CD4-positive, alpha-beta T cell treated with Interleukin-21 for 1 hour (primary cell): ENCODE data around the gene SERPINB11.
"Not testable (repeated sequence)": the region's sequence is repeated elsewhere in the genome, so short reads cannot be mapped to it uniquely, and the experiment has no call there.

Source experiments
- DNase-seq: peaks from one replicate; pipeline ENCODE4 v3.0.0-alpha.2; 2020

SERPINB11 gene, protein sequence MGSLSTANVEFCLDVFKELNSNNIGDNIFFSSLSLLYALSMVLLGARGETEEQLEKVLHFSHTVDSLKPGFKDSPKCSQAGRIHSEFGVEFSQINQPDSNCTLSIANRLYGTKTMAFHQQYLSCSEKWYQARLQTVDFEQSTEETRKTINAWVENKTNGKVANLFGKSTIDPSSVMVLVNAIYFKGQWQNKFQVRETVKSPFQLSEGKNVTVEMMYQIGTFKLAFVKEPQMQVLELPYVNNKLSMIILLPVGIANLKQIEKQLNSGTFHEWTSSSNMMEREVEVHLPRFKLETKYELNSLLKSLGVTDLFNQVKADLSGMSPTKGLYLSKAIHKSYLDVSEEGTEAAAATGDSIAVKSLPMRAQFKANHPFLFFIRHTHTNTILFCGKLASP

DNA sequence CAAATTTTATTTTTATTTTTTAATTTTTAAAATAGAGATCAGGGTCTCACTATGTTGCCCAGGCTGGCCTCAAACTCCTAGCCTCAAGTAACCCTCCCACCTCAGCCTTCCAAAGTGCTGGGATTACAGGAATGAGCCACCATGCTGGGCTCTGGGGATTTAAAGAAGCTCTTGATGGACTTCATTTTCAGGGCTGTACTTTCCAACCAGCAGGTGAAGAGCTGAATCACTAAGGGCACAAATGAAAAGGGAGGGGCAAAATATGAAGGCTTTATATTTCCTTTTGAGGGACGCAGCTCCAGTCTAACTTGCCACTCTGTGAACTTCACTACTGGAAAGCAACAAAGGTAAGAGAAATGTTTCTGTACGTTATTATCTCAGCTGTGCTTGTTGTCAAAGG, at the start of gene SERPINB11:
TSS of gene SERPINB11 (plus strand) at position 301 of the 400 bp plus-strand sequence. CDS start 7,234 bp downstream, outside the sequence.
- DNase-seq, result no peak

DNA sequence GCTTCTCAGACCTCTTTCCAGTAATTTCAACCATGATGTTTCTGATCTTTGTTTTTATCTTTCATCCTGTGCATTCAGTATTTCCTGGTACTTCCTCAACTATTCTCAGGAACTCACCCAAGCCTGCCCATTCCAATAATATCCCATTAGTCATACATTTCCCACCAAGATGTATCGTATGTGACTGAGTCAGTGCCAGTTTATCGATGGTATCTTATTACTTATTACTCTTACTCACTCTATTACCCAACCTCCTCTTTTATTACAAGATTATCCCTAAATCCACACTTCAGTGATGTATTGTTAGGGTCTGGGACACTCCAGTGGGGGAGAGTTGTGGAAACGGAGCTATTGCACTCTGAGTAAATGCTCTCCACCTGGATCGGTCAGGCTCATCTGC, 43.8 kb upstream of the SERPINB11 start:
- DNase-seq, result not testable (repeated sequence)

DNA sequence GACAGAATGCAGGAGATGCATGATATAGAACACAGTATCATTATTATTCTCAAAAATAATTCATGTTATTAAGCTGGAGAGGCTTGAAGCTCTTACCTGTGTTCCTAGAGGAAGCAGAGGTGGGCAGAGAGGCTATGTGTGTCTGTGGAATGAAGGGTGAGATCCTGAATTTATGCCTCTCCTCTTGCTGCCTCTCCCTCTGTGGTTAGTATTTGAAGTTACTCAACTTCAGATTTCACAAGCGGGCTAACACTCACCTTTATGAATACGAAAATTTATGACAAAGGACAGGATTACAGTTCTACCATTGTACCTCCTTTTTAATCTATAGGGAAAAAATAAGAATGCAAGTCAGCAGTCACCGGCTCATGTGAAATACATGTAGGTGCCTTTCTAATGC, 41.0 kb upstream of the SERPINB11 start, which contains the start of gene SERPINB3:
TSS of gene SERPINB3 (minus strand) at position 144 of the 400 bp plus-strand sequence. CDS start 677 bp downstream, outside the sequence.
- not testable (repeated sequence) for DNase-seq

DNA sequence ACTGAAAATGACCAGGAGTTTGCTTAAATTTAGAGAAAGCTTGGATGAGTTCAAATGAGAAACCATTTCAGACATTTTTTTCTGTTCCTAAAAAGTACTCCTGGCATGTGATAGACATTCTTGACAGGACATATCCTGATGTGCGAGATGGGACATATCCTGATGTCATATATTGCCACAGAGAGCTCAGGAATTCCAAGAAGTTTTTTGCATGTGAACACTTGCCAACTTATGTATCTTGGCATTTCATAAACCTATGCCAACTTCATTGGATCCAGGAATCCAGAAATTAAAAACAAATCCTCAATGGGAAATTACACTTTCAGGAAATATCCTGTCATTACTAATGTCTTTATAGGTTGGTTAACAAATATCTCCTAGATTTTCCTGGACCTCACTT, 38.2 kb upstream of the SERPINB11 start:
- no peak for DNase-seq

- no peak for DNase-seq
Observed at GRCh38 chr18:63676526-63677323, 26.0 kb upstream of the SERPINB11 start.

DNA sequence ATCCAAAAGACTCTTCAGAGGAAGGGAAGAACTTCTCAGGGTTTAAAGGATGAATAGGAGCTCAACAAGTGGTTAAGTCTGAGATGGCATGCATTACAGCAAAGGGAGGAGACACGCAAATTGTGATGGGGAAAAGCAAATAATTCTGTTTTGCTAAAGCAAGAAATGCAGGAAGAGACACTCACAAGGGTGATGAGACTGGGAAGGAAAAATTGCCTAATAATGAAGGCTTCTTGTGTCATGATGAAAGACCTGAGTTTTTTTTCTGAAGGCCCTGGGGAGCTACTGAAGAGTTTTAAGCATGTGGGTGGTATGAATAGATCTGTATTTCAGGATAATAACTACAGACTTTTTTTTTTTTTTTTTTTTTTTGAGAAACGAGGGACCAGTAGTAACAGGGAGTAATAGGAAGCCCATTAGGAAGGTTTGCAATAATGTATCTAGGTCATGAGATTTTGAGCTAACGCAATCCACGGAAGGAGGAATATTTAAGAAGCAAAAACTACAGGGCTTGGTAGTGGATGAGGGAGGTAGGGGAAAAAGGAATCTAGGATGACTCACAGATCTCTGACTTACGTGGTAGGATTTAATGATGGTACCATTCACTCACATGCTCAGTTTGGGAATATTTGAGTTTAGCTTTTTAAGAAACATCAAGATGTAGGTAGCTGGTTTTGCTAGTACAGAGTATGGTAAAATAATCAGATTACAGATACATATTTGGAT, 25.1 kb upstream of the SERPINB11 start:
- no peak for DNase-seq

DNA sequence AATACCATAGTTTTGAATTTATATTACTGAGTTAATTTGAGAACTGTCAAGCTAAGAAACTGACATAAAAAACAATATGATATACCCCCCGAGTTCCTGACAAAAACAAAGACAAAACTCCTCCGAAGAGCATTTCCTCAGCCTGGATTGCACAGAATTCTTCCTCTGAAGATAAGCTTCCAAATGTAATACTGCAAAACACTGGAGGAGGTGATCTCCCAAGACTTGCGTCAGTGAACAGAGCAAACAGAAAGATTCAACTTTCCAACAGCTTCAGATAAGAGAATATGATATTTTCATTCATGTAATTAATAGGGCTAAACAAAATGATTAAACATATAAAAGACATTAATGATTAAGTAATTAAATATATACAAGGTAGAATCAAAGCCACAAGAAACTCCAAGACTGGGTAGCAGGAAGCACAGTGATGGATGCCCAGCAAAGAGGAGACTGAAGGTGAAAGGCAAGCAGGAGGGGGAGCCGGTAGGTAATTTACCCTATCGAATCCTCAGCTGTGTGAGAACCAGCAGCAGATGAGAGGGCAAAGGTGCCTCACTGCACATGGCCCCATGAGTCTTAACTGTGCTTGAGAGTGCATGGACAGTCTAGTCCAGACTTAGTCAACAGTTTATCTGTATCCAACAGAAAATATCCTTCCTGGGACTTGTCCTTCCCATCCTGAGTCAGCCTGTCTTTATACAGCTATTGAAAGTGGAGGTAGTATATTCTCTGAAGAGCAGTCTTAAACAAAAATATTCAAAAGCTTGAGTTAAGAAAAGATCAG, 22.7 kb upstream of the SERPINB11 start:
- no peak for DNase-seq

- no peak for DNase-seq
Observed at GRCh38 chr18:63681449-63682340, 21.1 kb upstream of the SERPINB11 start.

DNA sequence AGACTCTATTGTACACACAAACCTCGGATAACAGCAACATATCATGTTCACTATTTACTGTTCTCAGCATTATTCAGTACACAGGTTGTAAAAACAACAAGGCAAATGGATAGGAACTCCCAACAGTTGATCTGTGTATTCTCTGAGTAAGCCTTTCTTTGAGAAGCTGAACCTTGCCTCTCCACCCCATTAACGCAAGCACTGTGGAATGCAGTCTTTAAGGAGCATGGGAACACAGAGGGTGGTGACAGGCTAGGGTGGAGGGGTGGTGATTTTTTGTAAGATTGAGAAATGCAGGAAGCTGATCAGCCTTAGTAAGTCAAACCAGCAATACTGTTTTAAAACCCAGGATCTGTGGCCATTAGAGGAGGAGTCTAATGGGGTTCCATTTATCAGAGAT, 19.6 kb upstream of the SERPINB11 start:
- no peak for DNase-seq

DNA sequence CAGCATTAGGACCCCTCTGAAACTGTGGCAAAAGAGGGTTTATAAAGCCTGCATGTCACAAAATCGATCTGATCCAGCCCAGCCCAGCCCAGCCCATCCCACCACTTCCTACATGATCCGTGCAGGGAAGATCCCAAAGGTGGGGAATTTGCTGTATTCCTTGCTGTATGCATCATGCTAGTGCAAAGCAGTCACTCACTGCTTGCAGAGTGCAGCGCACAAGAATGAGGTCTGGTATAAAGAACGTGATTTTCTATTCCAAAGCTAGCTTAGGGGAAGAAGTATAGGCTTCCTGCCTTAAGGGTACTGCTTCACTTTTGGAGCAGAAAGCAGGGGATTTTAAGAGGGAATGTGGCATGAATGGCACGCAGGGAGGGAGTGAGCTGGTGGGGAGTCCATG, 18.9 kb upstream of the SERPINB11 start:
- DNase-seq, result no peak

GRCh38 chr18:63684718-63685117, 18.0 kb upstream of the SERPINB11 start:
- DNase-seq, result no peak

DNA sequence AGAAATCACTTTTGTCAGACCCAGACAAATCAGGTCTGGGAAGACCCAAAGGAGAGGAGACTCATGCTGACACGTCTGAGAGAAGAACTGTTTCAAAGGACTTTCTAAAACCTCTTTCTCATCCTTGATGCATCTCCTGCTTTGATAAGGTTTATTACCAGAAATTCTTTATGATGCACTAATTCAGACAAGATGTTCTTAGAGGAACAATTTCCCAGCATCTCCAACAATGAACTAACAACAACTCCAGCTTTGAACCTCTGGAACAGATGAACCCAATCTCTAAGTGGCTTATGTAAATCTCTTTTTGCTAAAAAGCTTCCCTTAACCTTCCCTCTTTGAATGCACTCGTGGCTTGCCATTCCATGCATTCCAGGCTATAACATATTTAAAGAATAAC, 15.9 kb upstream of the SERPINB11 start:
- DNase-seq, result no peak

GRCh38 chr18:63689064-63689463, 13.7 kb upstream of the SERPINB11 start:
- DNase-seq, result no peak

GRCh38 chr18:63697097-63697660, 5.6 kb upstream of the SERPINB11 start:
- DNase-seq, result no peak

DNA sequence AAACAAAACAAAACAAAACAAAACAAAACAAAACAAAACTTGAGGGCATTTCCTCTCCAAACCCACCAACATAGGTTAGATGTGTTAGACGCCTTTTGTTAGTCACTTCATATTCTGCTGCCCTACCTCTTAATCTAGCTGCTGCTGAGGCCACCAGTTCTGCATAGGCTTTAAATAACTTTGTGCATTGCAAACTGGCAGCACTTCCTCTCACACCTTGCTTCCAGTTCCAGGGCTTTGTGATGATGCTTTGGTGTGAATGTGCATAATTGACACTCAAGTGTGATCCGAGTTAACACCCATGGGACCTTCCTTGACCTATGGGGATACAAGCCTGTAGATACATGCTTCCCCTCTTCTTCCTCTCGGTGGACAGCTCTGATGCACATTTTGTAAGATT, 2.3 kb upstream of the SERPINB11 start:
- no peak for DNase-seq

- DNase-seq, result no peak
Observed at GRCh38 chr18:63701952-63702351, 808 bp upstream of the SERPINB11 start.

GRCh38 chr18:63705401-63705800, 2.6 kb downstream of the SERPINB11 start:
- DNase-seq, result no peak

DNA sequence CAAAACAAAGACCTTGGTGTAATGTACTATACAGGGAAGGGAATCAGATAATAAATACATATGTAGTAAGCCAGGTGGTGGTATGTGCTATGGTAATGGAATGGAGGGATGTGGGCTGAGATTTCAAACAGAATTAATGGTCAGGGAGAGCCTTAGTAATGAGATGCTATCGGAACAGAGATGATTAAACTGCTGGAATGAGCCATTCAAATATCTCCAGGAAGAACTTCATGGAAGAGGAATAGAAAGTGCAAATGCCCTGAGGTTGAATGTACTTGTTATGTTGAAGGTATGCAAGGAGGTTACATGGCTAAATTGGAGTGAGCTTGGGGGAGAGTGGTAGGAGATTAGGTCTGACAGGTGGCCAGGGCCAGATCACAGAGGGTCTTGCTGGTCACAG, 5.1 kb downstream of the SERPINB11 start:
- DNase-seq, result no peak

- DNase-seq, result no peak
Observed at GRCh38 chr18:63708650-63709049, 5.9 kb downstream of the SERPINB11 start.

DNA sequence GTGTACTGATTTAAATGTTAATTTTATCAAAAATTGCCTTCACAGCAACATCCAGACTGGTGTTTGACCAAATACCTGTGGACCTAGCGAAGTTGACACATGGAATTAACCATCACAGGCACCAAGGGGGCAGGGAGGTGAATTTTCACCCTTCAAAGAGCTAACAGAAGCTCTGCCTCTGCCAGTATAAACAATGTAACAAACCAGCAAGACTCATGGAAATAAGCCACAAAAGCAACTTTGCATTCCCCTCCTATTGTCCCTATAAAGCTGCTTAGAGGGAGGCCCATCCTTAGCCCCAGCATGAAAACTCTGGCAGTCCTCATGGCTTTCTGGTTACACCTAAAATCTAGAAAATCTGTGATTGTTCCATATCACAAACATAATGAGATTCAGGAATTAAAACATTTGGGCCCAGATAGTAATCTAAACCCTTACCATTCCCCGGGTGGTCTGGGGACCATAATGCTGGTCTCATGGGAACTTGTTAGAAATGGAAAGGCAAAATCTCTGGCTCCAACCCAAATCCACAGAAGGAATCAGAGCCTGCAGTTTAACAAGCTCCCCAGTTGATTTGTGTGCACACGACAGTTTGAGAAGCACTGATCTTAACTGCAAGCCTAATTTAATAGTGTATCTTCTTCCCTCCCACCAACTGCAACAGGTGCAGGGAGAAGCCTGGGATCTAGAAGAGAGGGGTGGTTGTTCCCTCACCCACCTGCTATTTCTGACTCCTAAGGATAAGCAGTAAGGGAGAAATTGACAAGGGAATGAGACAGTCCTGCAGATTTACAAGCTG, 23.1 kb downstream of the SERPINB11 start:
- no peak for DNase-seq
